Measurements from ENCODE around the gene PLCL1.
A peak's percentile ranks its signal among the peaks of the same experiment; 100 is the strongest.
"Not testable (repeated sequence)": the region's sequence is repeated elsewhere in the genome, so short reads cannot be mapped to it uniquely, and the experiment has no call there.

Gene PLCL1

GRCh38 chr2:198008230-198008629 is 203.8 kb downstream of the PLCL1 start:
- no peaks in the 10 kb centered on the region for H3K27me3 ChIP-seq
- peaks cover 6 to 14% (median 7%) of the 10 kb centered on the region in 11 experiments; a peak in 19 of 22 replicates for H3K9me3 ChIP-seq (replicated peaks in 1 of 11)
- H3K27ac ChIP-seq: no peak overlapping the region
- no peak overlapping the region for H3K9ac ChIP-seq
- no peak for TF ChIP-seq Cebpa-rat (IDR thresholded peaks at IDR 0.05)
- H3K36me3 ChIP-seq: no peaks in the 10 kb centered on the region; a peak in 1 of 22 replicates
- H4K20me1 ChIP-seq: no peaks in the 10 kb centered on the region
- no peak overlapping the region for H3K4me3 ChIP-seq
- H3K4me1 ChIP-seq: peaks cover 0 to 10% (median 0%) of the 10 kb centered on the region in 10 experiments; a peak in 2 of 20 replicates
- H3K4me2 ChIP-seq: no peak overlapping the region

- Histone ChIP-seq H3K9me3 (replicated peaks in 1 of 11) (peaks cover 6 to 14% (median 7%) of the 10 kb centered on the region in 11 experiments; a peak in 19 of 22 replicates), H3K27ac (no peak overlapping the region), H3K4me2 (no peak overlapping the region), H3K9ac (no peak overlapping the region), H4K20me1 (no peaks in the 10 kb centered on the region), H3K4me1 (peaks cover 0 to 7% (median 0%) of the 10 kb centered on the region in 10 experiments; a peak in 3 of 20 replicates), H3K4me3 (no peak overlapping the region), H3K36me3 (no peaks in the 10 kb centered on the region; a peak in 1 of 22 replicates), H3K27me3 (no peaks in the 10 kb centered on the region)
- no peak for TF ChIP-seq Cebpa-rat (IDR thresholded peaks at IDR 0.05)
Measured at GRCh38 chr2:198012025-198012424, 207.6 kb downstream of the PLCL1 start.

GRCh38 chr2:198016243-198016642 is 211.8 kb downstream of the PLCL1 start:
- Histone ChIP-seq H3K4me2 (peak overlapping the region in 2 of 11 experiments; percentile 12 to 34; a peak in 2 of 22 replicates), H3K4me3 (no peak overlapping the region), H3K9ac (no peak overlapping the region), H4K20me1 (no peaks in the 10 kb centered on the region), H3K9me3 (replicated peaks in 1 of 11) (peaks cover 6 to 14% (median 7%) of the 10 kb centered on the region in 11 experiments; a peak in 19 of 22 replicates), H3K36me3 (no peaks in the 10 kb centered on the region; a peak in 1 of 22 replicates), H3K4me1 (peaks cover 0 to 7% (median 0%) of the 10 kb centered on the region in 10 experiments; a peak in 3 of 20 replicates), H3K27ac (no peak overlapping the region), H3K27me3 (no peaks in the 10 kb centered on the region)
- TF ChIP-seq Cebpa-rat (IDR thresholded peaks at IDR 0.05): no peak

GRCh38 chr2:198017068-198017467 is 212.7 kb downstream of the PLCL1 start:
- H3K36me3 ChIP-seq: no peaks in the 10 kb centered on the region; a peak in 1 of 22 replicates
- no peak for TF ChIP-seq Cebpa-rat (IDR thresholded peaks at IDR 0.05)

GRCh38 chr2:198028955-198029354 is 224.6 kb downstream of the PLCL1 start:
- Histone ChIP-seq H3K9ac (no peak overlapping the region), H3K4me1 (no peaks in the 10 kb centered on the region), H3K9me3 (replicated peaks in 1 of 11) (no peaks in the 10 kb centered on the region), H3K27ac (no peak overlapping the region), H3K4me3 (no peak overlapping the region), H4K20me1 (no peaks in the 10 kb centered on the region), H3K27me3 (no peaks in the 10 kb centered on the region), H3K4me2 (no peak overlapping the region), H3K36me3 (no peaks in the 10 kb centered on the region)
- no peak for TF ChIP-seq Cebpa-rat (IDR thresholded peaks at IDR 0.05)

More at GRCh38 chr2:198017068-198017467, 212.7 kb downstream of the PLCL1 start:
- Histone ChIP-seq H3K4me2 (no peak overlapping the region), H3K9me3 (replicated peaks in 1 of 11) (peaks cover 2 to 6% (median 3%) of the 10 kb centered on the region in 11 experiments; a peak in 19 of 22 replicates), H3K27ac (no peak overlapping the region), H4K20me1 (no peaks in the 10 kb centered on the region), H3K4me1 (peaks cover 0 to 7% (median 0%) of the 10 kb centered on the region in 10 experiments; a peak in 3 of 20 replicates), H3K27me3 (no peaks in the 10 kb centered on the region), H3K9ac (no peak overlapping the region), H3K4me3 (no peak overlapping the region)

GRCh38 chr2:198029576-198029975 is 225.2 kb downstream of the PLCL1 start:
- H3K27me3 ChIP-seq; H4K20me1 ChIP-seq; H3K9me3 ChIP-seq (replicated peaks in 1 of 11); H3K4me3 ChIP-seq; H3K4me2 ChIP-seq; H3K9ac ChIP-seq; H3K4me1 ChIP-seq; H3K36me3 ChIP-seq; H3K27ac ChIP-seq: not testable (repeated sequence)

GRCh38 chr2:198033626-198034025 is 229.2 kb downstream of the PLCL1 start:
- no peak for TF ChIP-seq Cebpa-rat (IDR thresholded peaks at IDR 0.05)
- H3K4me3 ChIP-seq: no peak overlapping the region
- H4K20me1 ChIP-seq: no peaks in the 10 kb centered on the region
- H3K4me1 ChIP-seq: no peaks in the 10 kb centered on the region
- no peaks in the 10 kb centered on the region for H3K36me3 ChIP-seq
- H3K9me3 ChIP-seq (replicated peaks in 1 of 11): no peaks in the 10 kb centered on the region
- no peak overlapping the region for H3K4me2 ChIP-seq
- no peaks in the 10 kb centered on the region for H3K27me3 ChIP-seq
- no peak overlapping the region for H3K27ac ChIP-seq
- H3K9ac ChIP-seq: no peak overlapping the region

- H3K27ac ChIP-seq: no peak overlapping the region
- no peaks in the 10 kb centered on the region for H3K9me3 ChIP-seq (replicated peaks in 1 of 11)
- H3K36me3 ChIP-seq: no peaks in the 10 kb centered on the region
- no peaks in the 10 kb centered on the region for H4K20me1 ChIP-seq
- TF ChIP-seq Cebpa-rat (IDR thresholded peaks at IDR 0.05): no peak
- H3K4me2 ChIP-seq: no peak overlapping the region
- no peak overlapping the region for H3K9ac ChIP-seq
- no peak overlapping the region for H3K4me3 ChIP-seq
- no peaks in the 10 kb centered on the region for H3K4me1 ChIP-seq
- no peaks in the 10 kb centered on the region for H3K27me3 ChIP-seq
Measured at GRCh38 chr2:198036029-198036879, 231.9 kb downstream of the PLCL1 start.

- no peak overlapping the region for H3K4me2 ChIP-seq
- no peak overlapping the region for H3K9ac ChIP-seq
- no peak overlapping the region for H3K27ac ChIP-seq
- no peaks in the 10 kb centered on the region for H3K4me1 ChIP-seq
- no peak overlapping the region for H3K4me3 ChIP-seq
- H3K27me3 ChIP-seq: no peaks in the 10 kb centered on the region
- H3K36me3 ChIP-seq: no peaks in the 10 kb centered on the region
- H3K9me3 ChIP-seq (replicated peaks in 1 of 11): no peaks in the 10 kb centered on the region
- no peaks in the 10 kb centered on the region for H4K20me1 ChIP-seq
- no peak for TF ChIP-seq Cebpa-rat (IDR thresholded peaks at IDR 0.05)
Measured at GRCh38 chr2:198040835-198041234, 236.4 kb downstream of the PLCL1 start.

- Histone ChIP-seq H3K4me2 (no peak overlapping the region), H3K4me3 (no peak overlapping the region), H3K27me3 (no peaks in the 10 kb centered on the region), H3K36me3 (no peaks in the 10 kb centered on the region), H3K4me1 (no peaks in the 10 kb centered on the region), H3K9ac (no peak overlapping the region), H3K27ac (no peak overlapping the region), H3K9me3 (replicated peaks in 1 of 11) (no peaks in the 10 kb centered on the region), H4K20me1 (no peaks in the 10 kb centered on the region)
- TF ChIP-seq Cebpa-rat (IDR thresholded peaks at IDR 0.05): no peak
Measured at GRCh38 chr2:198042189-198042588, 237.8 kb downstream of the PLCL1 start.
